Stimulated activated CD8-positive, alpha-beta memory T cell treated with anti-CD3 and anti-CD28 coated beads, Interleukin-15, amount 100 ng/mL, for 48 hours (primary cell): ENCODE results near the gene CCM2.

Experiments
- DNase-seq, 2 donors: peaks; one replicate each; pipeline ENCODE4 v3.0.0-alpha.2; 2020; ENCODE audit warnings: low read depth in 2 of 2

CCM2 gene

GRCh38 chr7:45122975-45123860, 123.2 kb downstream of the CCM2 start:
- DNase-seq, result no peak

DNA sequence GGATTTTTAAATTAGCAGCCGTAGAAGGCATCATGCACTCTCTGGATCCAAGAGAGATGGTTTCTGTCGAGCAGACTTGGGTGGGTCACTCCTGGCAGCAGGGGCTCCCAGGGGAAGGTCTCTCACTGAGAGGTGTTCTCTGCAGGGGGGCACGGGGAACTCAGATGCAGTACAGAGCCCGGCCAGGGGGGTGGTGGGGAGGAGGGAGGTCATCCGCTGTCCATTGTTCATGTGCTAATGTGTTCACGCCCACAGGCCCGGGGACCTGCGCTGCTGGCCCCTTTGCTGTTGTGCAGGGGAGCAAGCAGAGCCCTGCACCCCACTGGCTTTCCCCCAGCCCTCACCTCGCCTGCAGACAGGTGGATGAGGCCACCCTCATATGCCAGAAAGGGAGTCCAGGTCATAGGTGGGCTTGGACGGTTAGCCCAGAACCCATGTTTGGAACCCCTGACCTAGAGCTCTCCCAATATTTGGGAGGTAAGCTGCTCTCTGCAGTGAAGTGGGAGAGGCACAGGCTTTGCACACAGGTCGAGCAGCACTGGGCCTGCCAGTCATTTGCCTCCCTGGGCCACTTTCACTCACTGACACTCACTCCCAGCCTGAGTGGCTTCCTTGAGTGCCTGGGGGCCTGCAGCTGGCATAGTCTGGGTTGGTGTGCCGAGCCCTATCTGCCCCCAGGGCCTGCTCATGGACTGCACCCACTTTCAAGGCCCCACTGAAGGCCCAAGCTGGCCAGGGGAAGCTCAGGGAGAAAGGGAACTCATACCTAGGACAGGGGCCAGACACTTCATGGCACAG, 124.1 kb downstream of the CCM2 start:
- no peak for DNase-seq

- no peak for DNase-seq
These were observed 125.3 kb downstream of the CCM2 start for GRCh38 chr7:45125193-45125904.
